MV-4-11 (cell line): ENCODE measurements around the gene CD38.
A peak's percentile ranks its signal among the peaks of the same experiment; 100 is the strongest.

Experiments
- DNase-seq: peaks from one replicate; lab custom pipeline; 2025; lab: John Stamatoyannopoulos, UW

Gene CD38

DNA sequence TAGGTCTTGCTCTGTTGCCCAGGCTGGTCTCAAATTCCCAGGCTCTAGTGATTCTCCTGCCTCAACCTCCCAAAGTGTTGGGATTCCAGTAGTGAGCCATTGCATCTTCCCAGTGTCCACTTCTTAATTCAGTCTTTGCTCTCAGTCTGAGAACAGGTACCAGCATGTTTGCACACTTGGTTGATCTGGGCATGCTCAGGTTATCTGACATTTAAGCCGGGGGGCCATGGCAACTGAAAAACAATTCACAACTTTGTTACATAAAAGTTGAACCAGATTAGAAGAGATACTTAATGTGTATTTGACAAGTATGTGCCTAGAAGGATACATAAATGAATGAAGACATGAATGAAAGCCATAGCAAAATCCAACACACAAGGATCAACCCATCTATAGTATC is 121.4 kb downstream of the CD38 start:
- no peak for DNase-seq

DNA sequence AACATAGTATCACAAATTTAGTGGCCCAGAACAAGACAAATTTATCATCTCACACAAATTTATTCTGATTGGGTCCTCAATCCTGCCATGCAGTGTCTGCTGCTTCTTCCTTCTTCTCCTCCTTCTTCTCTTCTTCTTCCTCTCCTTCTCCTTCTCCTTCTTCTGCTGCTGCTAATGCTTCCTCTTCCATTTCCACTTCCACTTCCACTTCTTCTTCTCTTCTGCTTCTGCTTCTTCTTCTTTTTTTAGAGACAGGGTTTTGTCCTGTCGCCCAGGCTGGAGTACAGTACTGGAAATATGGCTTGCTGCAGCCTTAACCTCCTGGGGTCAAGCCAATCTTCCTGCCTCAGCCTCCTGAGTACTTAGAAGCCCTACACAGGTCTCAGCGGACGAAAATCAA is 122.9 kb downstream of the CD38 start:
- peak; percentile 48 for DNase-seq

DNA sequence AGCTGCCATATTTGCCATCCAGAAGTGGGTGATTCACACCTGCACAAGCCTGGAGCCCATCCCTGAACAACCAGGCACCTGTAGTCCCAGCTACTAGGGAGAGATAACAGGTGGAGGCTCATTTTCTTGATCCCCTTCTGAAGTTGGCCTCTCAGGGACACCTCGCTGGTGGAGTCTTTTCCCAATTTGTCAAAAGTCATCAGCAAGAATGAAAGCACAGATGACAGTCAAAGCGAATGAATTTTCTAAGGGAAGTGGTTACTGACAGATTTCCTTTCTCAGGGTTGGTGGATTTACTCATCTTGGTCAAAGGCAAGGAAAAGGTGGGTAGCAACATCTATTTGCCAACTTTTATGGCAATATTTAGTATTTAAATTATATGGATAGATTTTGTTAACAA is 123.9 kb downstream of the CD38 start:
- DNase-seq, result peak; percentile 55

DNA sequence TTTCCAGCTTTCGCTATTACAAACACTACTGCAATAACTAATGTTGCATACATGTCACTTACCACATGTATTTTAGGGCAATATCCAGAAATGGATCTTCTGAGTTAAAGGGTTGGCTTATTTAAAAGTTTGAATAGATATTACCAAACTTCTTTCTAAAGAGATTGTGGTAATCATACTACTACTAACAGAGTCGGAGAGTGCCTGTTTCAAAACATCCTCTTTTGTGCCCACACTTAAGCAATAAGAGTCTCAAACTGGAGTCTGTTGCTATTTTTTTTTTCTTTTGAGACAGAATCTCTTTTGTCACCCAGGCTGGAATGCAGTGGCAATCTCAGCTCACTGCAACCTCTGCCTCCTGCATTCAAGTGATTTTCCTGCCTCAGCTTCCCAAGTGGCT is 124.6 kb downstream of the CD38 start:
- peak; percentile 85 for DNase-seq
